Neural progenitor cell (in vitro differentiated cells): Measurements from ENCODE around the gene CDK3. TPM values are rescaled to one million over a fixed set of nuclear protein-coding genes. Genes with fewer than 3 reads are reported as not detected.

ENCODE experiments used
- DNase-seq: peaks from one replicate; pipeline ENCODE4 v3.0.0-alpha.2; 2016; ENCODE audit warnings: low spot score
- H2AFZ ChIP-seq: fragments of 200-600 bp; sonication (generic); replicated peaks from 2 replicates; pipeline ENCODE4 v1.6.1; 2016; ENCODE audit warnings: antibody characterized with exemption
- H3F3A ChIP-seq: fragments of 200-600 bp; sonication (generic); 2 replicates; pipeline ENCODE4 v1.6.1; 2016; ENCODE audit warnings: antibody characterized with exemption, low read depth
- H3K27ac ChIP-seq: fragments of 200-600 bp; sonication (generic); 2 replicates; pipeline ENCODE4 v1.5.1; 2016; ENCODE audit warnings: mild to moderate bottlenecking
- H3K27me3 ChIP-seq: fragments of 200-600 bp; sonication (generic); 2 replicates; pipeline ENCODE4 v1.6.1; 2016; ENCODE audit warnings: mild to moderate bottlenecking, moderate library complexity
- H3K36me3 ChIP-seq: fragments of 200-600 bp; sonication (generic); 2 replicates; pipeline ENCODE4 v1.5.1; 2016
- H3K4me1 ChIP-seq: fragments of 200-600 bp; sonication (generic); 2 replicates; pipeline ENCODE4 v1.6.1; 2016; ENCODE audit warnings: mixed run types
- H3K4me2 ChIP-seq: fragments of 200-600 bp; sonication (generic); 2 replicates; pipeline ENCODE4 v1.6.1; 2016
- H3K4me3 ChIP-seq: fragments of 200-600 bp; sonication (generic); 2 replicates; pipeline ENCODE4 v1.5.1; 2016
- H3K79me2 ChIP-seq: fragments of 200-600 bp; sonication (generic); 2 replicates; pipeline ENCODE4 v1.6.1; 2016; ENCODE audit warnings: low read depth
- H3K9ac ChIP-seq: fragments of 200-600 bp; sonication (generic); 2 replicates; pipeline ENCODE4 v1.6.1; 2016
- H3K9me3 ChIP-seq: fragments of 200-600 bp; sonication (generic); 2 replicates; pipeline ENCODE4 v1.5.1; 2016; ENCODE audit warnings: low read depth
- H4K20me1 ChIP-seq: fragments of 200-600 bp; sonication (generic); 2 replicates; pipeline ENCODE4 v1.6.1; 2016; ENCODE audit warnings: low read depth
- H3K27ac Mint-ChIP-seq: 3 replicates; pipeline ENCODE4 v1.8.0; 2021; ENCODE audit warnings: mixed read lengths
- H3K27me3 Mint-ChIP-seq: 2 replicates; pipeline ENCODE4 v1.8.0; 2022; ENCODE audit warnings: low read depth, mild to moderate bottlenecking, inconsistent platforms, moderate library complexity, mixed read lengths; ENCODE audit not compliant: insufficient read depth
- H3K36me3 Mint-ChIP-seq: 3 replicates; pipeline ENCODE4 v1.8.0; 2021; ENCODE audit warnings: mixed read lengths
- H3K4me1 Mint-ChIP-seq: 3 replicates; pipeline ENCODE4 v1.8.0; 2021; ENCODE audit warnings: mixed read lengths
- H3K4me3 Mint-ChIP-seq: 3 replicates; pipeline ENCODE4 v1.8.0; 2021; ENCODE audit warnings: mild to moderate bottlenecking, moderate library complexity, mixed read lengths
- H3K9me3 Mint-ChIP-seq: 3 replicates; pipeline ENCODE4 v1.8.0; 2020; ENCODE audit warnings: mixed read lengths
- EZH2 ChIP-seq: fragments of 200-600 bp; sonication (generic); IDR thresholded peaks from 2 replicates; pipeline ENCODE4 v1.6.1; 2017; ENCODE audit warnings: antibody characterized with exemption, mild to moderate bottlenecking, moderate library complexity
- EZH2phosphoT487 ChIP-seq: fragments of 200-600 bp; sonication (generic); IDR thresholded peaks from 2 replicates; pipeline ENCODE4 v1.6.1; 2017; ENCODE audit warnings: antibody characterized with exemption
- total RNA-seq: library from RNA; depleted of rRNA; stranded (reverse); fragments of >200 nt; gene quantifications from 2 replicates; pipeline ENCODE4 v1.2.3, GENCODE V29; 2015; ENCODE audit warnings: low replicate concordance
- TF ChIP-seq, protein P1 (sequence below): fragments of 200-600 bp; sonication (generic); IDR thresholded peaks from 2 replicates; pipeline ENCODE4 v1.5.1; 2017; ENCODE audit warnings: antibody characterized with exemption, mild to moderate bottlenecking

The CDK3 gene
- total RNA-seq, 1 donor from 2014 or later = 3.0 TPM

DNA sequence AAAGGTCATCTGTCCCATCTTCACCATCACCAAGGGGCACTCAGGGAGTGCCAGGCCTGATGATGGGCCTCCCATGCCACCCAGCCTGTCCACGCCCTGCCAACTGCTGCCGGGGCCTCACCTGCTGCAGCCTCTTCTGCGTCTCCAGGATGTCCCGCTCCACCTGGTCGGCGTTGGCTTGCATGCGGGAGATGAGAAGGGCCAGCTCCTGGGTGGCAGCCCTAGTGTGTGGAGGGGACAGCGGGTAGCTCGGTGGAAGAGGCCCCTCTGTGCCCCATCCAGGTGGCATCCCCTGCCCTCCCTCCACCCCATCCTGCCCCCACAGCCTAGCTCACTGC lies 23.2 kb downstream of the CDK3 start:
- Histone ChIP-seq H3F3A (peaks cover 3% of the 10 kb centered on the region), H3K27ac (no peak overlapping the region), H3K79me2 (no peaks in the 10 kb centered on the region), H3K4me3 (no peak overlapping the region), H4K20me1 (no peaks in the 10 kb centered on the region), H3K9ac (no peak overlapping the region), H2AFZ (no peak overlapping the region), H3K27me3 (no peaks in the 10 kb centered on the region), H3K36me3 (no peaks in the 10 kb centered on the region), H3K9me3 (no peaks in the 10 kb centered on the region), H3K4me2 (no peak overlapping the region), H3K4me1 (no peaks in the 10 kb centered on the region)
- DNase-seq = no peak
- TF ChIP-seq, protein P1, sequence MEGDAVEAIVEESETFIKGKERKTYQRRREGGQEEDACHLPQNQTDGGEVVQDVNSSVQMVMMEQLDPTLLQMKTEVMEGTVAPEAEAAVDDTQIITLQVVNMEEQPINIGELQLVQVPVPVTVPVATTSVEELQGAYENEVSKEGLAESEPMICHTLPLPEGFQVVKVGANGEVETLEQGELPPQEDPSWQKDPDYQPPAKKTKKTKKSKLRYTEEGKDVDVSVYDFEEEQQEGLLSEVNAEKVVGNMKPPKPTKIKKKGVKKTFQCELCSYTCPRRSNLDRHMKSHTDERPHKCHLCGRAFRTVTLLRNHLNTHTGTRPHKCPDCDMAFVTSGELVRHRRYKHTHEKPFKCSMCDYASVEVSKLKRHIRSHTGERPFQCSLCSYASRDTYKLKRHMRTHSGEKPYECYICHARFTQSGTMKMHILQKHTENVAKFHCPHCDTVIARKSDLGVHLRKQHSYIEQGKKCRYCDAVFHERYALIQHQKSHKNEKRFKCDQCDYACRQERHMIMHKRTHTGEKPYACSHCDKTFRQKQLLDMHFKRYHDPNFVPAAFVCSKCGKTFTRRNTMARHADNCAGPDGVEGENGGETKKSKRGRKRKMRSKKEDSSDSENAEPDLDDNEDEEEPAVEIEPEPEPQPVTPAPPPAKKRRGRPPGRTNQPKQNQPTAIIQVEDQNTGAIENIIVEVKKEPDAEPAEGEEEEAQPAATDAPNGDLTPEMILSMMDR = no peak
- TF ChIP-seq EZH2phosphoT487 (no peak), EZH2 (no peak)
- Mint-ChIP-seq H3K27me3 (no peaks in the 10 kb centered on the region), H3K36me3 (no peaks in the 10 kb centered on the region), H3K4me3 (no peak overlapping the region), H3K27ac (no peak overlapping the region), H3K4me1 (peaks cover 6% of the 10 kb centered on the region), H3K9me3 (no peaks in the 10 kb centered on the region)

DNA sequence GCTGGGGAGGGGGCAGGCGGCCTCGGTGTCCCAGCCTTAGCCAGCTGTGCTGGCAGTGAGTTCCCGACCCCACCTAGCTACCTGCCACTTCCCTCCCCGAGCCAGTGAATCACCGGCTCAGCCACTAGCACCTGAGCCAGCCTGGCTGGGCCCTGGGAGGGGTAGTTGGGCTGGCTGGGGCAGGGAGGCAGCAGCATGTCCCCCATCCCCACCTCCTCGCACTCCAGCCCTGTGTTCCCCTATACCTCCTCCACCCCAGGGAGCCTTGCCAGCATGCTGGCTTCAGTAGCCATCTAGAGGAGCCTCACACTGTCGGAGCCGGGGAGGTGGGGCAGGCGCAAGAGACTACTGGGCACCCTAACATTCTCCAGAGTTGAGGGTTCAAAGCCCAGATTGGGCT lies 23.7 kb downstream of the CDK3 start:
- Mint-ChIP-seq H3K4me1 (peaks cover 7% of the 10 kb centered on the region), H3K27ac (no peak overlapping the region), H3K36me3 (no peaks in the 10 kb centered on the region), H3K9me3 (no peaks in the 10 kb centered on the region), H3K27me3 (no peaks in the 10 kb centered on the region), H3K4me3 (no peak overlapping the region)
- no peak overlapping the region for H3K27ac ChIP-seq
- H3K4me3 ChIP-seq = no peak overlapping the region
- no peak overlapping the region for H2AFZ ChIP-seq
- H3K9ac ChIP-seq = no peak overlapping the region
- no peaks in the 10 kb centered on the region for H4K20me1 ChIP-seq
- TF ChIP-seq EZH2 (no peak), EZH2phosphoT487 (no peak)
- TF ChIP-seq, protein P1 = no peak
- H3K4me1 ChIP-seq = no peaks in the 10 kb centered on the region
- no peak for DNase-seq
- no peaks in the 10 kb centered on the region for H3K9me3 ChIP-seq
- H3K79me2 ChIP-seq = no peaks in the 10 kb centered on the region
- H3K36me3 ChIP-seq = no peaks in the 10 kb centered on the region
- H3K27me3 ChIP-seq = no peaks in the 10 kb centered on the region
- peaks cover 7% of the 10 kb centered on the region for H3F3A ChIP-seq
- H3K4me2 ChIP-seq = no peak overlapping the region

DNA sequence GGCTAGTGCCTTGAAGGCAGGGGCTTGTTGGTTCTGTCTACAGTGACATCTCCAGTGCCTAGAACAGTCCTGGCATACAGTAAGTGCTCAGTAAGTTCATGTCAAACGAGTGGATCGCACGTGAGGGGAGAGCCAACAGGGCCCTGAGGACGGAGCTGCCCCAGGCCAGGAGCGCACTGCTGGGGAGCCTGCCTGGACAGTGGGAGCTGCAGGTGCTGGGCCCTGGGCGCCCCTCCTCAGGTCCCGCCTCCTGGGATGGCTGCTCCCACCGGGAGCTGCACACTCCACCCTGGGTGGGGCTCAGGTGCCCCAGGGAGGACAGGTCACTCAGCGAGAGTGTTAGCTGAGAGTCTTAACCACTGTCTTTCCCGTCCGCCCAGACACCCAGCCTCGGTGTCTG lies 24.6 kb downstream of the CDK3 start:
- H3K27ac Mint-ChIP-seq = no peak overlapping the region

More for the DNA sequence above, 24.6 kb downstream of the CDK3 start:
- no peak for TF ChIP-seq EZH2
- TF ChIP-seq, protein P1 = no peak
- no peak for TF ChIP-seq EZH2phosphoT487
- no peak overlapping the region for H3K4me3 Mint-ChIP-seq
- H3K27me3 ChIP-seq = no peaks in the 10 kb centered on the region
- peaks cover 17% of the 10 kb centered on the region for H3F3A ChIP-seq
- no peaks in the 10 kb centered on the region for H3K36me3 Mint-ChIP-seq
- H3K9me3 Mint-ChIP-seq = no peaks in the 10 kb centered on the region
- H3K4me1 Mint-ChIP-seq = peaks cover 14% of the 10 kb centered on the region
- no peaks in the 10 kb centered on the region for H3K36me3 ChIP-seq
- H3K27me3 Mint-ChIP-seq = no peaks in the 10 kb centered on the region
- H3K9me3 ChIP-seq = no peaks in the 10 kb centered on the region
- H3K4me1 ChIP-seq = peaks cover 5% of the 10 kb centered on the region
- H3K4me2 ChIP-seq = no peak overlapping the region
- H4K20me1 ChIP-seq = peaks cover 5% of the 10 kb centered on the region
- H3K79me2 ChIP-seq = no peaks in the 10 kb centered on the region
- DNase-seq = no peak
- H3K27ac ChIP-seq = no peak overlapping the region
- no peak overlapping the region for H3K4me3 ChIP-seq
- H3K9ac ChIP-seq = no peak overlapping the region
- H2AFZ ChIP-seq = no peak overlapping the region
